PC-9 (cell line): Measurements from ENCODE around the gene ECI1.
"Not testable (repeated sequence)": the region's sequence is repeated elsewhere in the genome, so short reads cannot be mapped to it uniquely, and the experiment has no call there.

Experiments
- CTCF ChIP-seq: fragments of 200-600 bp; sonication (generic); conservative IDR thresholded peaks from 2 replicates; pipeline ENCODE4 v1.6.1; 2017; ENCODE audit warnings: mixed run types, antibody characterized with exemption, mild to moderate bottlenecking, moderate library complexity
- EZH2 ChIP-seq: fragments of 200-600 bp; sonication (generic); IDR thresholded peaks from 2 replicates; pipeline ENCODE4 v1.8.0; 2017; ENCODE audit warnings: antibody characterized with exemption, low read depth

GRCh38 chr16:2203119-2203688 lies 48.2 kb downstream of the ECI1 start:
- not testable (repeated sequence) for TF ChIP-seq CTCF, EZH2
